MCF 10A (cell line): ENCODE results near the gene RFWD3. TPM values are rescaled to one million over a fixed set of nuclear protein-coding genes. Genes with fewer than 3 reads are reported as not detected.

ENCODE experiments used
- BruUV-seq: library from RNA; stranded (reverse); fragments of 400-500 nt; replicated peaks from 2 replicates; lab custom pipeline; 2021; lab: Mats Ljungman, UMichigan
- CTCF ChIA-PET: fragments of 300-600 bp; sonication (Branson Sonifier 250); formaldehyde crosslinking; extraction: SDS; loops from one replicate; lab custom pipeline; 2021; ENCODE audit warnings: antibody characterized with exemption, inconsistent platforms; lab: Yijun Ruan, JAX
- POLR2A ChIA-PET: fragments of 300-600, 350-650 bp; sonication (Branson Sonifier 250); formaldehyde crosslinking; extraction: SDS; loops from one replicate; lab custom pipeline; 2020; ENCODE audit warnings: antibody characterized with exemption, inconsistent platforms; lab: Yijun Ruan, JAX
- DNase-seq: peaks from one replicate; pipeline ENCODE4 v3.0.0-alpha.2; 2018; ENCODE audit not compliant: unreplicated experiment
- H3K27ac Mint-ChIP-seq: one replicate; pipeline ENCODE4 v1.8.0; 2022; ENCODE audit warnings: mild to moderate bottlenecking, low read depth, mixed read lengths; ENCODE audit not compliant: unreplicated experiment
- H3K27me3 Mint-ChIP-seq: one replicate; pipeline ENCODE4 v1.8.0; 2022; ENCODE audit warnings: mixed read lengths; ENCODE audit not compliant: insufficient read depth, unreplicated experiment
- H3K36me3 Mint-ChIP-seq: one replicate; pipeline ENCODE4 v1.8.0; 2022; ENCODE audit warnings: mild to moderate bottlenecking, moderate library complexity, mixed read lengths; ENCODE audit not compliant: insufficient read depth, unreplicated experiment
- H3K4me1 Mint-ChIP-seq: one replicate; pipeline ENCODE4 v1.8.0; 2022; ENCODE audit warnings: mixed read lengths; ENCODE audit not compliant: insufficient read depth, unreplicated experiment
- H3K4me3 Mint-ChIP-seq: one replicate; pipeline ENCODE4 v1.8.0; 2022; ENCODE audit warnings: mild to moderate bottlenecking, moderate library complexity, mixed read lengths; ENCODE audit not compliant: unreplicated experiment
- H3K9me3 Mint-ChIP-seq: one replicate; pipeline ENCODE4 v1.8.0; 2022; ENCODE audit warnings: mixed read lengths; ENCODE audit not compliant: unreplicated experiment
- intact Hi-C: fragments of 100-400 bp; cut with micrococcal nuclease; formaldehyde crosslinking; loops from 2 replicates; pipeline ENCODE4 v1.14.1; 2022
- total RNA-seq: library from RNA; stranded (reverse); gene quantifications from 2 replicates; pipeline ENCODE4 v1.2.3, GENCODE V29; 2022
- TF ChIP-seq, protein P1 (sequence below): fragments of 200-600 bp; IDR thresholded peaks from one replicate; pipeline ENCODE4 v1.8.0; 2022; ENCODE audit warnings: antibody characterized with exemption, mild to moderate bottlenecking; ENCODE audit not compliant: unreplicated experiment

RFWD3 gene
- total RNA-seq, 1 experiment from 2014 or later, result 33.7 TPM

DNA sequence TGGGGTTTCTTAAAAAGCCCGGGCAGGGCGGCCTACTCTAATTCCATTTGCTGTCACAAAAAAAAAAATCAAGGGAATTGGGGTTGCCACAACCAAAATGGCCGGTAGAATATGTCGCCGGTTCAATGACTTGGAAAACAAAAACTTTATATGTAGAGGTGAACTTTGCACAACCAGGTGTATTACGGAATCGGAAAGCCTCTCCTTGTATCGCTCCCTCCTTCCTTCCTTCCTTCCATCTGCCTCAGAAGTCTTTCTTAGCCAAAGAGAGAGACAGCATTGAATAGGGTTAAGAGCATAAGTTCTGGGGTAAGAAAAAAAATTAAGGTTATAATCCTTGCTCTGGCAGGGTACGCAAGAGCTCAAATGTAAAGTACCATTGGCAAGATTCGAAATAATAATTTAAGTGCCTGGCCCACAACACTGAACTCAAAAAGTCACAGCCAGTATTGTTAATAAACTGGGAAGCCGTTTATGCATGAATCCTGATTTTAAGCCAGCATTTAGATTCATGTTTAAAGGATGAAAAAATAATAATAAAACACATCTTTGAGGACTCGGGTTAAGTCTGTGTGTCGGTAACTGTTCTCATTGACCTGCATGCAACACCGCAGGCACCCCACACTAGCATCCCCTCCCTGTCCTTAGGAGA is 59.2 kb downstream of the RFWD3 start:
- H3K4me1 Mint-ChIP-seq, result peaks cover 19% of the 10 kb centered on the region
- no peak for DNase-seq
- H3K4me3 Mint-ChIP-seq, result peak overlapping the region; percentile 89
- CTCF ChIA-PET, result interaction anchor here (0.6 to 1.2 kb wide), 6 partner anchors 16 to 559 kb away, joined by 3 to 6 read pairs (median 3); no protein-coding TSS in a partner anchor
- TF ChIP-seq, protein P1, sequence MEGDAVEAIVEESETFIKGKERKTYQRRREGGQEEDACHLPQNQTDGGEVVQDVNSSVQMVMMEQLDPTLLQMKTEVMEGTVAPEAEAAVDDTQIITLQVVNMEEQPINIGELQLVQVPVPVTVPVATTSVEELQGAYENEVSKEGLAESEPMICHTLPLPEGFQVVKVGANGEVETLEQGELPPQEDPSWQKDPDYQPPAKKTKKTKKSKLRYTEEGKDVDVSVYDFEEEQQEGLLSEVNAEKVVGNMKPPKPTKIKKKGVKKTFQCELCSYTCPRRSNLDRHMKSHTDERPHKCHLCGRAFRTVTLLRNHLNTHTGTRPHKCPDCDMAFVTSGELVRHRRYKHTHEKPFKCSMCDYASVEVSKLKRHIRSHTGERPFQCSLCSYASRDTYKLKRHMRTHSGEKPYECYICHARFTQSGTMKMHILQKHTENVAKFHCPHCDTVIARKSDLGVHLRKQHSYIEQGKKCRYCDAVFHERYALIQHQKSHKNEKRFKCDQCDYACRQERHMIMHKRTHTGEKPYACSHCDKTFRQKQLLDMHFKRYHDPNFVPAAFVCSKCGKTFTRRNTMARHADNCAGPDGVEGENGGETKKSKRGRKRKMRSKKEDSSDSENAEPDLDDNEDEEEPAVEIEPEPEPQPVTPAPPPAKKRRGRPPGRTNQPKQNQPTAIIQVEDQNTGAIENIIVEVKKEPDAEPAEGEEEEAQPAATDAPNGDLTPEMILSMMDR, result no peak
- BruUV-seq, result TSS peak; percentile 68
- POLR2A ChIA-PET, result interaction anchor here (0.6 to 3.1 kb wide), 29 partner anchors 9 to 391 kb away, joined by 3 to 23 read pairs (median 5); partner anchors contain the start of genes PSMD7 and RFWD3
- H3K36me3 Mint-ChIP-seq, result no peaks in the 10 kb centered on the region
- no peaks in the 10 kb centered on the region for H3K27me3 Mint-ChIP-seq
- H3K27ac Mint-ChIP-seq, result peak overlapping the region; percentile 51
- intact Hi-C loops, result loop anchor here (2.0 kb wide), 2 partner anchors 127 to 159 kb away; no protein-coding TSS in a partner anchor
- no peaks in the 10 kb centered on the region for H3K9me3 Mint-ChIP-seq

DNA sequence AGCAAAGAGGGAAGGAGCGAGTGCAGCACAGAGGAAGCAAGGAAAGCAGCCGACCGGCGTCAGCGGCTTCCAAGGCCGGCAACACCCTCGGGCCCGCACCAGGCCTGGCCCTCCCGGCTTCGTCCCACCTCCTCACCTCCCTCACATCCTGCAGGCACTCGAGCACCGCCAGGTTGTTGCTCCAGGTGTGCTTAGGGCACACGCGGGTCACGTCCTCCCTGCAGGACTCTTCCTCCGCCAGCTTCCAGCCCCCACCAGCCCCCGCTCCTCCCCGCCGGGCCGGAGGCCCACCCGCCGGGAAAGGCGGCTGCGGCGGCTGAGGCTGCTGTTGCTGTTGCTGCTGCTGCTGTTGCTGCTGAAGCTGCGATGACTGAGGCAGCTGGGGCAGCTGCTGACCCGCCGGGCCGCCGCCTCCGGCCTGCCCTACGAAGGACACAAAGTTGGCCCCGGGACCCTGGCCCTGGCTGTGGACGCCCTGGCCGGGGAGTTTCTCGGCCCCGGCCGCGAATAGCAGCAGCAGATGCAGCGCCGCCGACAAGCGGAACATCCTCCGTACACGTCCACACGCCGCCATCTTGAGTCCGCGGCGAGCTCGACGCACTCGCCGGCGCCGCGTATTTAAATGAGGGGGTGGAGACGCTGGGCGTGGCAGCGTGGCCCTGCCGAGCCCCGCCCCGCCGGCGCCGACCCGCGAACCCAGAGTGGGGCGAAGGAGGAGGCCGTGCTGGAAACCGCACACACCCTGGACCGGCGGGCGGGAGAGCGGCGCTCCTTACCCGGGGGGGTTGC is 60.0 kb downstream of the RFWD3 start, which contains the start of gene GLG1:
GLG1 (minus strand) TSS at position 594 of the 789 bp plus-strand sequence; CDS start at position 574, 20 bp downstream.
- intact Hi-C loops, result loop anchor here (2.0 kb wide), 2 partner anchors 126 to 158 kb away; no protein-coding TSS in a partner anchor
- no TSS peak for BruUV-seq
- H3K27me3 Mint-ChIP-seq, result no peaks in the 10 kb centered on the region
- TF ChIP-seq, protein P1, result no peak
- ChIA-PET POLR2A (interaction anchor here (0.6 to 3.1 kb wide), 37 partner anchors 10 to 392 kb away, joined by 3 to 23 read pairs (median 5); partner anchors contain the start of genes PSMD7, RFWD3 and WDR59), CTCF (interaction anchor here (0.6 to 1.2 kb wide), 5 partner anchors 45 to 559 kb away, joined by 3 to 6 read pairs (median 4); no protein-coding TSS in a partner anchor)
- no peaks in the 10 kb centered on the region for H3K36me3 Mint-ChIP-seq
- peak within 1 kb of the TSS; percentile 80 for H3K27ac Mint-ChIP-seq
- H3K9me3 Mint-ChIP-seq, result no peaks in the 10 kb centered on the region
- H3K4me1 Mint-ChIP-seq, result peaks cover 19% of the 10 kb centered on the region
- DNase-seq, result peak; percentile 90
- peak within 1 kb of the TSS; percentile 89 for H3K4me3 Mint-ChIP-seq

DNA sequence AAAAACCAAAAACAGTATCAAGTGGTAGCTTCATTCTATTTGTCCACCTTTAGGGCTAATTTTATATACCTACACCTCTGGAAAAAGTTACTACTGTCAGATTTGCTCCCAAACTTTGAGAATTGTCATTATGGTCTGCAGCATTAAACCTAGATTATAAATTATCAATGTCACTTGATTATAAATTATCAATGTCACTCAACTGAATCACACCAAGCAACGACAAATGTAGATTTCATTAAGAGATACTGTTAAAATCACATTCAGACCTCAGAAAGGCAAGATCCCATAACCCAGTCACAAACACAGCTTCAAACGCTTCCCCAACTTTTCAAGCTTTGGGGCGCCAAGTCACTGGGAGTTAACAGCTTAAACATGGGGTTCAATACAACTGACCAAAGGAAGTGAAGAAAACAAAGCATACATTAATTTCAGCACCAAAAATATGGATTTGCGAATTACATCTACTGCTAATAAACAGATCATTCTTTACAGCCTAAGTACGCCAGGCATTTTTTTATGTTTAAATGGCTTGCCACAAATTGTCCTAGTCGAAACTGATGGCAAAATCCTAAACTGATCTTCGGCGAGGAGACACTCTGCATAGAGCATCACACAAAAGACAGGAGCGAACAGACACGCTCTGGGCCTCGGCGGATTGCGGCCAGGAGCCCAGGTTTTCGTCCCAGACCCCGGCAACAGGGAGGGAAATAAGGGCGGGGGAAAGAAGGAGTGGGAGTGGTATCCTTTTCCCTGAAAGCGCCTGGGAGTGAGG is 60.7 kb downstream of the RFWD3 start:
- intact Hi-C loops, result loop anchor here (2.0 kb wide), 2 partner anchors 125 to 157 kb away; no protein-coding TSS in a partner anchor
- Mint-ChIP-seq H3K4me1 (peaks cover 24% of the 10 kb centered on the region), H3K36me3 (no peaks in the 10 kb centered on the region), H3K4me3 (peak overlapping the region; percentile 89), H3K27me3 (no peaks in the 10 kb centered on the region), H3K9me3 (no peaks in the 10 kb centered on the region), H3K27ac (peak overlapping the region; percentile 80)
- TF ChIP-seq, protein P1, result no peak
- POLR2A ChIA-PET, result interaction anchor here (0.6 to 3.1 kb wide), 29 partner anchors 11 to 379 kb away, joined by 3 to 23 read pairs (median 5); partner anchors contain the start of genes MLKL, PSMD7 and WDR59
- peak; percentile 26 for DNase-seq
- CTCF ChIA-PET, result interaction anchor here (0.6 to 1.2 kb wide), 3 partner anchors 17 to 156 kb away, joined by 3 to 5 read pairs (median 4); no protein-coding TSS in a partner anchor
- TSS peak; percentile 41 for BruUV-seq
